ENCODE results near the gene PGAM2. TPM values are rescaled to one million over a fixed set of nuclear protein-coding genes. Genes with fewer than 3 reads are reported as not detected.
"Not testable (repeated sequence)": the region's sequence is repeated elsewhere in the genome, so short reads cannot be mapped to it uniquely, and the experiment has no call there.

PGAM2 gene
- total RNA-seq, 2 experiments from 2014 or later, result 0.34 to 0.43 TPM

GRCh38 chr7:44044315-44045225 lies 20.8 kb downstream of the PGAM2 start, which contains the start of gene DBNL:
Gene DBNL, plus strand, starts transcription at chr7:44044702. Its CDS starts 36 bp downstream, at chr7:44044738.
- H3K4me3 Mint-ChIP-seq, result peak within 1 kb of the TSS; percentile 85
- H3K36me3 Mint-ChIP-seq, result peaks cover 35% of the 10 kb centered on the region
- DNase-seq, result peak; percentile 93
- no peaks in the 10 kb centered on the region for H3K9me3 Mint-ChIP-seq
- H3K4me1 Mint-ChIP-seq, result peaks cover 39% of the 10 kb centered on the region
- peak within 1 kb of the TSS; percentile 87 for H3K27ac Mint-ChIP-seq
- no peaks in the 10 kb centered on the region for H3K27me3 Mint-ChIP-seq

- H3K27me3 Mint-ChIP-seq, result no peaks in the 10 kb centered on the region
- H3K27ac Mint-ChIP-seq, result peak overlapping the region; percentile 87
- peak overlapping the region; percentile 85 for H3K4me3 Mint-ChIP-seq
- H3K36me3 Mint-ChIP-seq, result peaks cover 35% of the 10 kb centered on the region
- peaks cover 38% of the 10 kb centered on the region for H3K4me1 Mint-ChIP-seq
- DNase-seq, result no peak
- no peaks in the 10 kb centered on the region for H3K9me3 Mint-ChIP-seq
These were observed 21.5 kb downstream of the PGAM2 start for GRCh38 chr7:44043902-44044301.

GRCh38 chr7:44042221-44042620 lies 23.1 kb downstream of the PGAM2 start:
- H3K27ac Mint-ChIP-seq, result no peak overlapping the region
- H3K9me3 Mint-ChIP-seq, result no peaks in the 10 kb centered on the region
- no peak overlapping the region for H3K4me3 Mint-ChIP-seq
- peaks cover 33% of the 10 kb centered on the region for H3K4me1 Mint-ChIP-seq
- H3K27me3 Mint-ChIP-seq, result no peaks in the 10 kb centered on the region
- H3K36me3 Mint-ChIP-seq, result peaks cover 28% of the 10 kb centered on the region
- no peak for DNase-seq

- Mint-ChIP-seq H3K4me3 (peak overlapping the region; percentile 85), H3K4me1 (peaks cover 16% of the 10 kb centered on the region), H3K36me3 (peaks cover 15% of the 10 kb centered on the region), H3K27ac (peak overlapping the region; percentile 90)
- not testable (repeated sequence) for H3K9me3 Mint-ChIP-seq, H3K27me3 Mint-ChIP-seq
- peak; percentile 77 for DNase-seq
These were observed 24.9 kb downstream of the PGAM2 start for GRCh38 chr7:44040493-44040891.

GRCh38 chr7:44039800-44040492 lies 25.4 kb downstream of the PGAM2 start:
- H3K4me3 Mint-ChIP-seq, result peak overlapping the region; percentile 85
- not testable (repeated sequence) for H3K27me3 Mint-ChIP-seq, H3K9me3 Mint-ChIP-seq, DNase-seq
- peak overlapping the region; percentile 86 for H3K27ac Mint-ChIP-seq
- H3K36me3 Mint-ChIP-seq, result peaks cover 10% of the 10 kb centered on the region
- peaks cover 16% of the 10 kb centered on the region for H3K4me1 Mint-ChIP-seq

GRCh38 chr7:44038961-44039558 lies 26.3 kb downstream of the PGAM2 start:
- peaks cover 16% of the 10 kb centered on the region for H3K4me1 Mint-ChIP-seq
- H3K27me3 Mint-ChIP-seq, H3K9me3 Mint-ChIP-seq: not testable (repeated sequence)
- peak; percentile 87 for DNase-seq
- H3K4me3 Mint-ChIP-seq, result peak overlapping the region; percentile 72
- peaks cover 10% of the 10 kb centered on the region for H3K36me3 Mint-ChIP-seq
- H3K27ac Mint-ChIP-seq, result peak overlapping the region; percentile 79

GRCh38 chr7:44038553-44038952 lies 26.8 kb downstream of the PGAM2 start:
- Mint-ChIP-seq H3K4me1 (peaks cover 11% of the 10 kb centered on the region), H3K36me3 (peaks cover 12% of the 10 kb centered on the region)
- H3K27me3 Mint-ChIP-seq, DNase-seq, H3K4me3 Mint-ChIP-seq, H3K27ac Mint-ChIP-seq, H3K9me3 Mint-ChIP-seq: not testable (repeated sequence)

GRCh38 chr7:44037951-44038350 lies 27.4 kb downstream of the PGAM2 start:
- H3K4me1 Mint-ChIP-seq, DNase-seq, H3K27me3 Mint-ChIP-seq, H3K9me3 Mint-ChIP-seq, H3K4me3 Mint-ChIP-seq: not testable (repeated sequence)
- H3K36me3 Mint-ChIP-seq, result peaks cover 14% of the 10 kb centered on the region
- H3K27ac Mint-ChIP-seq, result peak overlapping the region; percentile 25

GRCh38 chr7:44036364-44036763 lies 29.0 kb downstream of the PGAM2 start:
- H3K27me3 Mint-ChIP-seq, H3K27ac Mint-ChIP-seq, H3K4me3 Mint-ChIP-seq, H3K9me3 Mint-ChIP-seq, H3K4me1 Mint-ChIP-seq: not testable (repeated sequence)
- peaks cover 14% of the 10 kb centered on the region for H3K36me3 Mint-ChIP-seq
- peak; percentile 37 for DNase-seq

GRCh38 chr7:44033971-44034844 lies 31.2 kb downstream of the PGAM2 start:
- not testable (repeated sequence) for H3K27ac Mint-ChIP-seq, H3K4me1 Mint-ChIP-seq, H3K27me3 Mint-ChIP-seq, H3K9me3 Mint-ChIP-seq, H3K4me3 Mint-ChIP-seq, DNase-seq
- peaks cover 13% of the 10 kb centered on the region for H3K36me3 Mint-ChIP-seq

GRCh38 chr7:44032031-44032430 lies 33.3 kb downstream of the PGAM2 start:
- H3K27ac Mint-ChIP-seq, H3K9me3 Mint-ChIP-seq, H3K4me1 Mint-ChIP-seq, H3K4me3 Mint-ChIP-seq, DNase-seq, H3K27me3 Mint-ChIP-seq, H3K36me3 Mint-ChIP-seq: not testable (repeated sequence)

- not testable (repeated sequence) for H3K4me3 Mint-ChIP-seq, DNase-seq, H3K9me3 Mint-ChIP-seq, H3K27ac Mint-ChIP-seq, H3K4me1 Mint-ChIP-seq, H3K27me3 Mint-ChIP-seq, H3K36me3 Mint-ChIP-seq
These were observed 34.0 kb downstream of the PGAM2 start for GRCh38 chr7:44031319-44031718.

GRCh38 chr7:44030029-44030428 lies 35.3 kb downstream of the PGAM2 start:
- DNase-seq, H3K27ac Mint-ChIP-seq, H3K9me3 Mint-ChIP-seq, H3K27me3 Mint-ChIP-seq, H3K4me1 Mint-ChIP-seq, H3K36me3 Mint-ChIP-seq, H3K4me3 Mint-ChIP-seq: not testable (repeated sequence)

- not testable (repeated sequence) for H3K36me3 Mint-ChIP-seq, DNase-seq, H3K27me3 Mint-ChIP-seq, H3K4me3 Mint-ChIP-seq, H3K9me3 Mint-ChIP-seq, H3K27ac Mint-ChIP-seq, H3K4me1 Mint-ChIP-seq
These were observed 35.9 kb downstream of the PGAM2 start for GRCh38 chr7:44029433-44029832.

Measured in activated naive CD8-positive, alpha-beta T cell treated with anti-CD3 and anti-CD28 coated beads for 36 hours (primary cell).